Loucy (cell line): ENCODE data around the gene ATN1.

Experiments
- H2AFZ ChIP-seq: fragments of 200-600 bp; sonication (generic); 2 replicates; pipeline ENCODE4 v1.6.0; 2016; ENCODE audit warnings: antibody characterized with exemption, mild to moderate bottlenecking, low read length, moderate library complexity
- H3F3A ChIP-seq: fragments of 200-600 bp; 2 replicates; pipeline ENCODE4 v1.6.0; 2016; ENCODE audit warnings: antibody characterized with exemption, low read depth, mild to moderate bottlenecking
- H3K27me3 ChIP-seq: fragments of 200-600 bp; sonication (generic); 2 replicates; pipeline ENCODE4 v1.6.1; 2014; ENCODE audit warnings: low read length, mild to moderate bottlenecking; ENCODE audit not compliant: insufficient read depth, poor library complexity, severe bottlenecking
- H3K36me3 ChIP-seq: fragments of 200-600 bp; sonication (generic); 2 replicates; pipeline ENCODE4 v1.6.1; 2016; ENCODE audit warnings: low read length; ENCODE audit not compliant: insufficient read depth
- H3K4me1 ChIP-seq: fragments of 200-600 bp; sonication (generic); 2 replicates; pipeline ENCODE4 v1.5.1; 2014; ENCODE audit warnings: low read length, mild to moderate bottlenecking; ENCODE audit not compliant: insufficient read depth, poor library complexity, severe bottlenecking
- H3K4me2 ChIP-seq: fragments of 200-600 bp; sonication (generic); 2 replicates; pipeline ENCODE4 v1.6.0; 2014; ENCODE audit warnings: antibody characterized with exemption, low read length, low read depth, mild to moderate bottlenecking; ENCODE audit not compliant: poor library complexity, severe bottlenecking
- H3K4me3 ChIP-seq: fragments of 200-600 bp; sonication (generic); 2 replicates; pipeline ENCODE4 v1.5.1; 2014; ENCODE audit warnings: low read length, mild to moderate bottlenecking, mixed read lengths; ENCODE audit not compliant: poor library complexity, severe bottlenecking
- H3K79me2 ChIP-seq: fragments of 200-600 bp; sonication (generic); 2 replicates; pipeline ENCODE4 v1.6.1; 2014; ENCODE audit warnings: low read length; ENCODE audit not compliant: insufficient read depth
- H3K9ac ChIP-seq: fragments of 200-600 bp; sonication (generic); 2 replicates; pipeline ENCODE4 v1.6.0; 2014; ENCODE audit warnings: mild to moderate bottlenecking, low read depth, low read length, moderate library complexity; ENCODE audit not compliant: poor library complexity, severe bottlenecking
- H3K9me2 ChIP-seq: fragments of 200-600 bp; sonication (generic); replicated peaks from 2 replicates; pipeline ENCODE4 v1.6.1; 2016; ENCODE audit warnings: low read depth, low read length, mixed read lengths
- H3K9me3 ChIP-seq: fragments of 200-600 bp; sonication (generic); 2 replicates; pipeline ENCODE4 v1.6.1; 2014; ENCODE audit warnings: mild to moderate bottlenecking, antibody characterized with exemption, low read length, low read depth; ENCODE audit not compliant: insufficient read depth
- H4K20me1 ChIP-seq: fragments of 200-600 bp; sonication (generic); 2 replicates; pipeline ENCODE4 v1.6.0; 2014; ENCODE audit warnings: antibody characterized with exemption, low read length, mild to moderate bottlenecking; ENCODE audit not compliant: insufficient read depth, poor library complexity, severe bottlenecking
- CTCF ChIP-seq: fragments of 200-600 bp; sonication (generic); conservative IDR thresholded peaks from 2 replicates; pipeline ENCODE4 v1.5.1; 2014; ENCODE audit warnings: mild to moderate bottlenecking, antibody characterized with exemption, low read length
- EZH2phosphoT487 ChIP-seq: fragments of 200-600 bp; IDR thresholded peaks from 2 replicates; pipeline ENCODE4 v1.6.1; 2018; ENCODE audit warnings: antibody characterized with exemption, mild to moderate bottlenecking, moderate library complexity, borderline replicate concordance

ATN1 gene

GRCh38 chr12:6917491-6918231, 10.1 kb upstream of the ATN1 start:
- peaks cover 31% of the 10 kb centered on the region; the same call in 1 of the 2 replicates for H3K36me3 ChIP-seq
- peaks cover 43% of the 10 kb centered on the region for H3K79me2 ChIP-seq
- H4K20me1 ChIP-seq, result peaks cover 24% of the 10 kb centered on the region
- H3K4me2 ChIP-seq, result peak overlapping the region; percentile 96
- H3K4me1 ChIP-seq, result peaks cover 37% of the 10 kb centered on the region
- no peaks in the 10 kb centered on the region for H3F3A ChIP-seq
- no peak for TF ChIP-seq CTCF
- TF ChIP-seq EZH2phosphoT487, result no peak
- H3K4me3 ChIP-seq, result no peak overlapping the region
- H3K27me3 ChIP-seq, result no peaks in the 10 kb centered on the region
- peak overlapping the region; percentile 80 for H3K9ac ChIP-seq
- no peaks in the 10 kb centered on the region for H3K9me2 ChIP-seq
- H2AFZ ChIP-seq, result no peak overlapping the region
- H3K9me3 ChIP-seq, result no peaks in the 10 kb centered on the region

GRCh38 chr12:6919588-6919987, 8.2 kb upstream of the ATN1 start:
- H4K20me1 ChIP-seq, result peaks cover 24% of the 10 kb centered on the region
- peak overlapping the region; percentile 43 for H3K9ac ChIP-seq
- peaks cover 36% of the 10 kb centered on the region for H3K79me2 ChIP-seq
- no peak overlapping the region for H2AFZ ChIP-seq
- H3F3A ChIP-seq, result no peaks in the 10 kb centered on the region
- H3K4me1 ChIP-seq, result peaks cover 31% of the 10 kb centered on the region
- TF ChIP-seq EZH2phosphoT487 (no peak), CTCF (peak; percentile 48)
- H3K4me2 ChIP-seq, result no peak overlapping the region
- H3K9me2 ChIP-seq, result no peaks in the 10 kb centered on the region
- no peaks in the 10 kb centered on the region for H3K9me3 ChIP-seq
- H3K36me3 ChIP-seq, result peaks cover 31% of the 10 kb centered on the region; the same call in 1 of the 2 replicates
- H3K4me3 ChIP-seq, result no peak overlapping the region
- no peaks in the 10 kb centered on the region for H3K27me3 ChIP-seq

- Histone ChIP-seq H3K4me3 (no peak overlapping the region), H3K27me3 (no peaks in the 10 kb centered on the region), H3K9ac (no peak overlapping the region), H3K4me1 (peaks cover 34% of the 10 kb centered on the region), H4K20me1 (peaks cover 9% of the 10 kb centered on the region), H3K9me2 (no peaks in the 10 kb centered on the region), H3K36me3 (peaks cover 29% of the 10 kb centered on the region; the same call in 1 of the 2 replicates), H2AFZ (no peak overlapping the region), H3F3A (no peaks in the 10 kb centered on the region), H3K4me2 (no peak overlapping the region), H3K9me3 (no peaks in the 10 kb centered on the region), H3K79me2 (peaks cover 17% of the 10 kb centered on the region; the same call in 1 of the 2 replicates)
- TF ChIP-seq CTCF, result no peak
- no peak for TF ChIP-seq EZH2phosphoT487
Measured at GRCh38 chr12:6921539-6921938, 6.2 kb upstream of the ATN1 start.
